OCI-LY3 (cell line): Measurements from ENCODE around the gene ZBTB5.
"Not testable (repeated sequence)": the region's sequence is repeated elsewhere in the genome, so short reads cannot be mapped to it uniquely, and the experiment has no call there.

ENCODE experiments used
- H2AFZ ChIP-seq: fragments of 200-600, 300-600 bp; shearing (Covaris generic); 2 replicates; pipeline ENCODE4 v1.6.0; 2014; ENCODE audit warnings: antibody characterized with exemption, low read depth, low read length
- H3K27ac ChIP-seq: fragments of 200-600, 300-600 bp; sonication (generic); 2 replicates; pipeline ENCODE4 v1.5.1; 2014; ENCODE audit warnings: mild to moderate bottlenecking, low read length, moderate library complexity, mixed read lengths
- H3K27me3 ChIP-seq: fragments of 200-600, 300-600 bp; sonication (generic); 2 replicates; pipeline ENCODE4 v1.6.1; 2014; ENCODE audit warnings: low read depth, low read length, mixed read lengths
- H3K36me3 ChIP-seq: fragments of 200-600, 300-600 bp; sonication (generic); replicated peaks from 2 replicates; pipeline ENCODE3; 2014; ENCODE audit warnings: low read depth, low read length, mixed read lengths
- H3K4me1 ChIP-seq: fragments of 300-600, 200-600 bp; sonication (generic); 2 replicates; pipeline ENCODE4 v1.6.1; 2014; ENCODE audit warnings: low read length, mixed read lengths
- H3K4me2 ChIP-seq: fragments of 200-600, 300-600 bp; sonication (generic); 2 replicates; pipeline ENCODE4 v1.6.1; 2014; ENCODE audit warnings: low read length, mixed read lengths
- H3K4me3 ChIP-seq: fragments of 300-600, 200-600 bp; sonication (generic); 2 replicates; pipeline ENCODE4 v1.5.1; 2014; ENCODE audit warnings: antibody characterized with exemption, mild to moderate bottlenecking, low read length, moderate library complexity
- H3K79me2 ChIP-seq: fragments of 300-600, 200-600 bp; shearing (Covaris generic); 2 replicates; pipeline ENCODE4 v1.6.1; 2014; ENCODE audit warnings: mild to moderate bottlenecking, low read length, mixed read lengths
- H3K9ac ChIP-seq: fragments of 300-600, 200-600 bp; shearing (Covaris generic); 2 replicates; pipeline ENCODE4 v1.6.0; 2014; ENCODE audit warnings: mild to moderate bottlenecking, low read length, moderate library complexity
- H3K9me3 ChIP-seq: fragments of 200-600, 300-600 bp; shearing (Covaris generic); 2 replicates; pipeline ENCODE4 v1.6.1; 2014; ENCODE audit warnings: low read length, mixed read lengths; ENCODE audit not compliant: insufficient read depth
- H4K20me1 ChIP-seq: fragments of 200-600, 300-600 bp; sonication (generic); 2 replicates; pipeline ENCODE4 v1.6.1; 2016; ENCODE audit warnings: low read length, mixed read lengths; ENCODE audit not compliant: insufficient read depth
- EZH2phosphoT487 ChIP-seq: fragments of 200-600 bp; shearing (Covaris generic); IDR thresholded peaks from 2 replicates; pipeline ENCODE4 v1.6.1; 2018; ENCODE audit warnings: antibody characterized with exemption, mixed run types, low read depth
- TF ChIP-seq, protein P1 (sequence below): fragments of 200-600, 300-600 bp; sonication (generic); IDR thresholded peaks from 2 replicates; pipeline ENCODE4 v1.5.1; 2014; ENCODE audit warnings: antibody characterized with exemption, low read length, low read depth

ZBTB5 gene

DNA sequence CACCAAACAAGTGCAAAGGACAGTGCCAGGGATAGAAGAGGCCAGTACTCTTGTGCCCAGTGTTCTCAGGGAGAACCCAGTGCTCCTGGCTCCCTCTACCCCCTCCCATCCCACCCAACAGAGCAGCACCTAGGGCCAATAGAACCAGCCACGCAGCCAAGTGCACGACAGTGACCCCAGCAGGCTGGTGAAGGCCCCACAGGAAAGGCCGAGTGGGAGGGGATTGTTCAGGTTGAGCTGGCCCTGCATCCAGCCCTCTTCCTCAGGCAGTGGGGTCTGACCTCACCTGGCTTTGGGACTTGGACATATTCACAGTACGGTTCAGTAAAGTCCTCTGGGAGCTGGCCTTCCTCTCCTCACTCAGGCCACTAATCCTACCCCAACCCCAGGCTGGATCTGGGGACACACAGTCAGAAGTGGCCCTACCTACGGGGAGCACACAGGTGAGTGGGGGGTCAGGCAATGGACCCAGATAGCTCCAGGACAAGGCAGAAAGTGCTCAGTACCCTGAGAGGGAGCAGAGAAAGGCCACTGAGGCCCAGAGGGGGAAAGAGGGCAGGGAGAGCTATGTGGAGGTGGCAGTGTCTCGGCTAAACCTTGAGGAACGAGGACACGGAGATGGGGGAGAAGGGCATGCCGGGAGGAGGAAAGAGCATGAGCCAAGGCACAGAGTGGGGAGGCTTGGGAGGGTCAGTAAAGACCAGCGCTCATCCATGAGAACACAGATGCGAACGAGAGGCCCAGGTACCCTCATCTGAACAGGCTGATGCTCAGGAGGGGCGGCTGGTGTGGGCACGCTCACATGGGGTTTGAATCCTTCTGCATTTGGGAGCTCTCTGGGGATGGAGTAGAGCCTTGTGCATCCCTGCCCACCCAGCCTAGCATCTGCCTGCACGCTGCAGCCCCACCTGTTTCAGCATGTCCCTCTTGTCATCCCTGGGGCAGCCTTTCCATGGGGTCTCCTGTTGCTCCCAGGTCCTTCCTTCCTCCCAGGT, 46.1 kb upstream of the ZBTB5 start:
- no peaks in the 10 kb centered on the region for H3K4me1 ChIP-seq
- no peak for TF ChIP-seq EZH2phosphoT487
- TF ChIP-seq, protein P1, sequence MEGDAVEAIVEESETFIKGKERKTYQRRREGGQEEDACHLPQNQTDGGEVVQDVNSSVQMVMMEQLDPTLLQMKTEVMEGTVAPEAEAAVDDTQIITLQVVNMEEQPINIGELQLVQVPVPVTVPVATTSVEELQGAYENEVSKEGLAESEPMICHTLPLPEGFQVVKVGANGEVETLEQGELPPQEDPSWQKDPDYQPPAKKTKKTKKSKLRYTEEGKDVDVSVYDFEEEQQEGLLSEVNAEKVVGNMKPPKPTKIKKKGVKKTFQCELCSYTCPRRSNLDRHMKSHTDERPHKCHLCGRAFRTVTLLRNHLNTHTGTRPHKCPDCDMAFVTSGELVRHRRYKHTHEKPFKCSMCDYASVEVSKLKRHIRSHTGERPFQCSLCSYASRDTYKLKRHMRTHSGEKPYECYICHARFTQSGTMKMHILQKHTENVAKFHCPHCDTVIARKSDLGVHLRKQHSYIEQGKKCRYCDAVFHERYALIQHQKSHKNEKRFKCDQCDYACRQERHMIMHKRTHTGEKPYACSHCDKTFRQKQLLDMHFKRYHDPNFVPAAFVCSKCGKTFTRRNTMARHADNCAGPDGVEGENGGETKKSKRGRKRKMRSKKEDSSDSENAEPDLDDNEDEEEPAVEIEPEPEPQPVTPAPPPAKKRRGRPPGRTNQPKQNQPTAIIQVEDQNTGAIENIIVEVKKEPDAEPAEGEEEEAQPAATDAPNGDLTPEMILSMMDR = peak; percentile 27
- no peaks in the 10 kb centered on the region for H3K9me3 ChIP-seq
- no peak overlapping the region for H3K27ac ChIP-seq
- no peak overlapping the region for H3K4me3 ChIP-seq
- no peak overlapping the region for H2AFZ ChIP-seq
- H4K20me1 ChIP-seq = no peaks in the 10 kb centered on the region
- no peaks in the 10 kb centered on the region for H3K79me2 ChIP-seq
- no peaks in the 10 kb centered on the region for H3K27me3 ChIP-seq
- H3K9ac ChIP-seq = no peak overlapping the region
- peaks cover 21% of the 10 kb centered on the region for H3K36me3 ChIP-seq
- no peak overlapping the region for H3K4me2 ChIP-seq

DNA sequence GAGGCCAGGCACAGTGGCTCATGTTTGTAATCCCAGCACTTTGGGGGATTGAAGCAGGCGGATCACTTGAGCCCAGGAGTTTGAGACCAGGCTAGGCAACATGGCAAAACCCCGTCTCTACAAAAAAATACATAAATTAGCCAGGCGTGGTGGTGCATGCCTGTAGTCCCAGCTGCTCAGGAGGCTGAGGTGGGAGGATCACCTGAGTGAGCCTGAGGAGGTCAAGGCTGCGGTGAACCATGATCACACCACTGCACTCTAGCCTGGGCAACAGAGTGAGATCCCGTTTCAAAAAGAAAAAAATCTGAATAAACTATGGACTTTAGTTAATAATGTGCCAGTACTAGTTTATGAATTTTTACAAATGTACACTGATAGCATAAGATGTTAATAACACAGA, 44.8 kb upstream of the ZBTB5 start:
- not testable (repeated sequence) for H3K4me1 ChIP-seq, H3K4me3 ChIP-seq, H3K27me3 ChIP-seq, H3K9ac ChIP-seq, H3K4me2 ChIP-seq, H3K9me3 ChIP-seq, H4K20me1 ChIP-seq, H3K79me2 ChIP-seq, H2AFZ ChIP-seq, H3K27ac ChIP-seq
- peaks cover 23% of the 10 kb centered on the region for H3K36me3 ChIP-seq

DNA sequence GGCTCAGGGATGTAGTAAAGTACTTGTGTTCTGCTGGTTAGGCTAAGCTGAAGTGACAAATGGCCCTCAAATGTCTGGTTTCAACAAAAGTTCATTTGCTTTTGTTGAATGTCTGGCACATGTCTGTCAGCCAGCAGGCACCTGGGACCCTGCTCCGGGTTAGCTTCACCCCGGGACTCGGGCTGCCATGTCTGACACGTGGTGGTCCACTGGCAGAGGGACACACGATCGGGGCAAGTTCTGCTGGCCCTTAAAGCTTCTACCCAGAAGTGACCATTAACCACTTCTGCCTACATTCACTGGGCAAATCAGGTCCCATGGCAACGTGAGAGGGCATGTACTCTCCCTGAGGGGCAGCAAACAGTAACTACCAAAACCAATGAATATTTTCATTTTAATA, 44.3 kb upstream of the ZBTB5 start:
- Histone ChIP-seq H3K27me3 (no peaks in the 10 kb centered on the region), H4K20me1 (no peaks in the 10 kb centered on the region), H3K9me3 (no peaks in the 10 kb centered on the region), H3K79me2 (no peaks in the 10 kb centered on the region), H3K4me2 (no peak overlapping the region), H2AFZ (no peak overlapping the region), H3K36me3 (peaks cover 28% of the 10 kb centered on the region), H3K27ac (no peak overlapping the region), H3K9ac (no peak overlapping the region), H3K4me3 (no peak overlapping the region), H3K4me1 (no peaks in the 10 kb centered on the region)
- TF ChIP-seq, protein P1 = no peak
- TF ChIP-seq EZH2phosphoT487 = no peak

DNA sequence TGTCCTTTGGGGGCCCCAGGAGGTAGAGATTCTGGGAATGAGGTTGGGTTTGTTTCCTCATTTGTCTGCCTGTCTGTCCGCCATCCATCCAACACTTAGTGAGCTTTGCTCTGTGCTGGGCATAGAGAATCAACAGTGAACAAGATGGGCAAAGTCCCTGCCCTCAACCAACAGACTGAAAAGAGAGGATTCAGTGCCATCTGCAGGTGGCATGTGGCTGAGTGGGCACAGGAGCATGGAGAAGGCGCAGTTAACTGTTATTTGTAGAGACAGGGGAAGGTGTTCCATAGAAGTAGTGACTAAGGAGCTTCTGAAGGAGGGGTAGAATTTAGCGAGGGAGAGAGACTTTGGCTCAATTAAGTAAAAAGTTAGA, 43.6 kb upstream of the ZBTB5 start:
- TF ChIP-seq, protein P1 = peak; percentile 27; the same call in 1 of the 2 replicates
- TF ChIP-seq EZH2phosphoT487 = no peak
- Histone ChIP-seq H3K4me3 (no peak overlapping the region), H3K79me2 (no peaks in the 10 kb centered on the region), H3K9me3 (no peaks in the 10 kb centered on the region), H3K27ac (no peak overlapping the region), H3K27me3 (no peaks in the 10 kb centered on the region), H2AFZ (no peak overlapping the region), H3K9ac (no peak overlapping the region), H3K36me3 (peaks cover 29% of the 10 kb centered on the region), H3K4me1 (no peaks in the 10 kb centered on the region), H3K4me2 (no peak overlapping the region), H4K20me1 (no peaks in the 10 kb centered on the region)
